Caco-2 (cell line): ENCODE data around the gene SYT7. TPM values are rescaled to one million over a fixed set of nuclear protein-coding genes. Genes with fewer than 3 reads are reported as not detected.

ENCODE experiments used
- BruUV-seq: library from RNA; stranded (reverse); fragments of 400-500 nt; replicated peaks from 2 replicates; lab custom pipeline; 2021; lab: Mats Ljungman, UMichigan
- CTCF ChIA-PET: fragments of 300-600 bp; sonication (Branson Sonifier 250); formaldehyde crosslinking; loops from one replicate; lab custom pipeline; 2022; ENCODE audit warnings: antibody characterized with exemption; lab: Charles Lee
- POLR2A ChIA-PET: fragments of 300-600 bp; sonication (Branson Sonifier 250); formaldehyde crosslinking; loops from one replicate; lab custom pipeline; 2022; ENCODE audit warnings: antibody characterized with exemption; lab: Charles Lee
- DNase-seq, 2 experiments: peaks; one replicate each; pipeline versions ENCODE4 v3.0.0 to v3.0.0-alpha.2; 2020 to 2022
- H3K27me3 ChIP-seq: replicated peaks from 2 replicates; pipeline ENCODE4 v1.6.0; 2011; ENCODE audit warnings: low read length; ENCODE audit not compliant: control insufficient read depth, insufficient read depth
- H3K36me3 ChIP-seq: 2 replicates; pipeline ENCODE4 v1.5.1; 2011; ENCODE audit warnings: low read length; ENCODE audit not compliant: control insufficient read depth, insufficient read depth
- H3K4me1 ChIP-seq: fragments of 250-450 bp; sonication (Bioruptor Pico); 2 replicates; pipeline ENCODE4 v1.5.1; 2020; ENCODE audit warnings: mild to moderate bottlenecking
- H3K4me3 ChIP-seq: 2 replicates; pipeline ENCODE4 v1.5.1; 2011; ENCODE audit warnings: low read depth, mild to moderate bottlenecking, control low read depth, low read length
- H3K9me3 ChIP-seq: fragments of 250-450 bp; sonication (Bioruptor Pico); 2 replicates; pipeline ENCODE4 v1.5.1; 2020; ENCODE audit warnings: mild to moderate bottlenecking, moderate library complexity
- H3K27ac Mint-ChIP-seq: one replicate; pipeline ENCODE4 v1.8.0; 2022; ENCODE audit warnings: mixed read lengths; ENCODE audit not compliant: unreplicated experiment
- H3K27me3 Mint-ChIP-seq: one replicate; pipeline ENCODE4 v1.8.0; 2022; ENCODE audit warnings: mixed read lengths; ENCODE audit not compliant: insufficient read depth, unreplicated experiment
- H3K36me3 Mint-ChIP-seq: one replicate; pipeline ENCODE4 v1.8.0; 2022; ENCODE audit warnings: mild to moderate bottlenecking, mixed read lengths; ENCODE audit not compliant: insufficient read depth, unreplicated experiment
- H3K4me1 Mint-ChIP-seq: one replicate; pipeline ENCODE4 v1.8.0; 2022; ENCODE audit warnings: low read depth, mixed read lengths; ENCODE audit not compliant: unreplicated experiment
- H3K4me3 Mint-ChIP-seq: one replicate; pipeline ENCODE4 v1.8.0; 2022; ENCODE audit warnings: mild to moderate bottlenecking, moderate library complexity, mixed read lengths; ENCODE audit not compliant: unreplicated experiment
- H3K9me3 Mint-ChIP-seq: one replicate; pipeline ENCODE4 v1.8.0; 2022; ENCODE audit warnings: mixed read lengths; ENCODE audit not compliant: unreplicated experiment
- CTCF ChIP-seq, 2 experiments: fragments of 200-600 bp in 1 of 2; IDR thresholded peaks; 1 replicate in 1 of 2; 2 replicates in 1 of 2; pipeline versions ENCODE4 v1.5.1 to v1.8.0; 2011 to 2022; ENCODE audit warnings: antibody characterized with exemption in 1 of 2, control low read depth in 1 of 2, inconsistent platforms in 1 of 2, low read depth in 1 of 2, low read length in 1 of 2, mild to moderate bottlenecking in 1 of 2, moderate library complexity in 1 of 2; ENCODE audit not compliant: insufficient read depth in 1 of 2, severe bottlenecking in 1 of 2, unreplicated experiment in 1 of 2
- intact Hi-C: fragments of 100-400 bp; cut with micrococcal nuclease; formaldehyde crosslinking; loops from one replicate; pipeline ENCODE4 v1.10.0; 2022; ENCODE audit not compliant: unreplicated experiment
- total RNA-seq: library from RNA; stranded (reverse); gene quantifications from 2 replicates; pipeline ENCODE4 v1.2.3, GENCODE V29; 2022

The SYT7 gene
- total RNA-seq, 1 experiment from 2014 or later, result 33.5 TPM

DNA sequence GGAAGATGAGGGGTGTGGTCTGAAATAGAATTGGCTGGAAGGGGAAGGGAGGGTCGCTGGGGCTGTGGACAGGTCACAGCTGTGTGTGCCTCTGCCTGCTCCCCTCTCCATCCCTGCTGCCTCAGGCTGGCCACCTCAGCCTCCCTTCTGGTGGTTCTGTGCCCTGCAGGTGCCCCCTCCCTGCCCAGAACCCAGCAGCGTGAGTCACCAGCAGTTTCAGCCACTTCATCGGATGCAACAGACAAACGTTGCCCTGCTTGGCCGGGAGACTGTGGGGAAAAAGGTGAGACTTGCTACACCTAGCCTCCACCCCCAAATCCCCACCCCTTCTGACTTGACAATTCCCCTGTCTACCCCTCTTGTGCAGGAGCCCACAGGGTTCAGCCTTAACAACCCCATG, 94.1 kb downstream of the SYT7 start:
- Histone ChIP-seq H3K27me3 (no peaks in the 10 kb centered on the region), H3K9me3 (no peaks in the 10 kb centered on the region), H3K4me3 (no peak overlapping the region), H3K36me3 (no peaks in the 10 kb centered on the region), H3K4me1 (peaks cover 16% of the 10 kb centered on the region)
- no TSS peak for BruUV-seq
- H3K4me3 Mint-ChIP-seq, result no peak overlapping the region
- peaks cover 32% of the 10 kb centered on the region for H3K4me1 Mint-ChIP-seq
- CTCF ChIA-PET, result interaction anchor here (0.7 kb wide), 1 partner anchor 246 kb away, joined by 3 read pairs; no protein-coding TSS in a partner anchor
- H3K27me3 Mint-ChIP-seq, result no peaks in the 10 kb centered on the region
- no peaks in the 10 kb centered on the region for H3K36me3 Mint-ChIP-seq
- no peak overlapping the region for H3K27ac Mint-ChIP-seq
- H3K9me3 Mint-ChIP-seq, result no peaks in the 10 kb centered on the region
- intact Hi-C loops, result no loop called here
- POLR2A ChIA-PET, result no interaction called here
- no peak for TF ChIP-seq CTCF (IDR thresholded peaks at IDR 0.05; ENCODE audit: insufficient read depth in 1 of 2, low read depth in 1 of 2, low read length in 1 of 2, severe bottlenecking in 1 of 2, unreplicated experiment in 1 of 2)
- DNase-seq, result no peak

GRCh38 chr11:61486011-61486620, 94.8 kb downstream of the SYT7 start:
- no peak overlapping the region for H3K4me3 Mint-ChIP-seq
- no TSS peak for BruUV-seq
- H3K27me3 Mint-ChIP-seq, result no peaks in the 10 kb centered on the region
- no peaks in the 10 kb centered on the region for H3K9me3 Mint-ChIP-seq
- ChIA-PET POLR2A (no interaction called here), CTCF (interaction anchor here (1.0 kb wide), 1 partner anchor 152 kb away, joined by 3 read pairs; no protein-coding TSS in a partner anchor)
- peaks cover 32% of the 10 kb centered on the region for H3K4me1 Mint-ChIP-seq
- no peaks in the 10 kb centered on the region for H3K36me3 Mint-ChIP-seq
- Histone ChIP-seq H3K9me3 (no peaks in the 10 kb centered on the region), H3K27me3 (no peaks in the 10 kb centered on the region), H3K36me3 (no peaks in the 10 kb centered on the region), H3K4me1 (peaks cover 16% of the 10 kb centered on the region), H3K4me3 (no peak overlapping the region)
- no peak for DNase-seq
- intact Hi-C loops, result no loop called here
- no peak overlapping the region for H3K27ac Mint-ChIP-seq
- TF ChIP-seq CTCF (IDR thresholded peaks at IDR 0.05; ENCODE audit: insufficient read depth in 1 of 2, low read depth in 1 of 2, low read length in 1 of 2, severe bottlenecking in 1 of 2, unreplicated experiment in 1 of 2), result no peak

DNA sequence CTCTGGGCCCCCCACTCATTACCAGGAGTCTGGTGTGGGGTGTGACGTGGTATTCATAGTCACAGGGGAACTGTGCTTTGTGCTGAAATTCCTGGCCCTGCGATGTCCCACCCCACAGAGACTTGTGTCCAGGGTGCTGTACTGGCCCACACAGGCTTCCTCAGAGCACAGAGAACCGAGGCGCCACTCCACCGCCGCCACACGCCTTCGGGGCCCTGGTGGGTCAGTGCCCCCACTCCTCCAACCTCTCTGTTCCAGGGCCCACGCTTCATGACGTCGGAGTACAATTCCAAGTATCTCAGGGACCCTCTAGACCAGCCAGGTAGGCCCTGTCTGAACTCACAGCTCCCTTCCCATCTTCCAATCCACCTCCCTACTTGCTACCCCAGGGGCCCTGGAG, 95.8 kb downstream of the SYT7 start:
- H3K4me1 Mint-ChIP-seq, result peaks cover 28% of the 10 kb centered on the region
- TF ChIP-seq CTCF (IDR thresholded peaks at IDR 0.05; ENCODE audit: insufficient read depth in 1 of 2, low read depth in 1 of 2, low read length in 1 of 2, severe bottlenecking in 1 of 2, unreplicated experiment in 1 of 2), result no peak
- Histone ChIP-seq H3K27me3 (no peaks in the 10 kb centered on the region), H3K4me1 (peaks cover 16% of the 10 kb centered on the region), H3K36me3 (no peaks in the 10 kb centered on the region), H3K4me3 (no peak overlapping the region), H3K9me3 (no peaks in the 10 kb centered on the region)
- CTCF ChIA-PET, result interaction anchor here (1.1 kb wide), 1 partner anchor 24 kb away, joined by 3 read pairs; the partner anchor contains the start of gene LRRC10B
- H3K27ac Mint-ChIP-seq, result no peak overlapping the region
- BruUV-seq, result no TSS peak
- intact Hi-C loops, result no loop called here
- POLR2A ChIA-PET, result no interaction called here
- H3K36me3 Mint-ChIP-seq, result no peaks in the 10 kb centered on the region
- no peak for DNase-seq
- H3K4me3 Mint-ChIP-seq, result no peak overlapping the region
- no peaks in the 10 kb centered on the region for H3K9me3 Mint-ChIP-seq
- H3K27me3 Mint-ChIP-seq, result no peaks in the 10 kb centered on the region
